ENCODE measurements around the gene TRAM2. TPM values are rescaled to one million over a fixed set of nuclear protein-coding genes. Genes with fewer than 3 reads are reported as not detected.

The TRAM2 gene
- total and polyA plus RNA-seq, 2 of the 13 experiments (the other 11 are each of a cell fraction or from before 2014, with no cell fraction given) = 49.1 to 72.5 TPM

DNA sequence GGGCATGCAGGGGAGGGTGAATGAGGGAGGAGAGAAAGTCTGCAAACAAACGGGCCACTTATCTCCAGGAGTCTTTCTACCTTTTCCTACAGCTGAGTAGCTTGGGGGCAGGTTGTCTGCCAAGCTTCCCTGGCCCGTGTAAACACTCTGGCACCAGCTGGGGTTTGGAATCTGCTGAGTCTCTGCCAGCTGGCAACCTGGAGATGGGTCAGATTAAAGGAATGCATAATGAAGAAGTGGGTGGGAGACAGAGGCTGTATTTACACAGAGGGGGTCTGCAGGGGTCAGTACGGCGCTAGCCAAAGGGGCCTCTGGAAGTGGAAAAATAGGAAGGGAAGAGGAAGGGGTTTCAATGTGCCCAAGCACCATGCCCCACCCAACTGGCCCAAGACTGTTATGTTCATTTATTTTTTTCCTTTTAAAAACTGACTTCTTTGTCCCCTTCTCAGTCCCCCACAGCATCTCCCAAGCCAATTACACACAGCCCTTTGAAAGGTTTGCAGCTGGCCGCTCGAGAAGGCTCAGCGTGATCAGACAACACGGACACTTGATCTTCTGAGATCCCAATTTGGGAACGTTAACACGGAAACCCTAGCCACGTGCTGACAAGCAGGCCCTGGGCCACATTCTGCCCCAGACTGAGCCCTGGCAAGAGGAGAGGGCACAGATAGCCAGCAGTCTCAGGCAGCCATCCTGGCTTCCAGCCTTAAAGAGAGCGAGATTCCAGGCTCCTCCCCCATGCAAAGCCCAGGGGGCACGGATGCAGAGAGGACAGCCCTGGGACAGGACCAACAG lies 25.2 kb downstream of the TRAM2 start:
- intact Hi-C loops (cut with micrococcal nuclease; ENCODE audit: unreplicated experiment) (no loop called here), in situ Hi-C loops (cut with HindIII; ENCODE audit: extremely low pct_ligation_motif_present, low pct_unique_long_range_greater_than_20kb) (no loop called here)
- Histone ChIP-seq H3K79me2 (ENCODE audit: insufficient read depth, low read length) (peaks cover 95% of the 10 kb centered on the region), H4K20me1 (ENCODE audit: insufficient read depth, low read length) (peaks cover 31% of the 10 kb centered on the region), H2AFZ (ENCODE audit: low read length) (no peak overlapping the region), H3K27ac (ENCODE audit: extremely low read length, insufficient read depth, low read length) (peak overlapping the region; percentile 3), H3K9ac (ENCODE audit: insufficient read depth, low read depth, low read length) (no peak overlapping the region; the same call in 1 of the 2 replicates), H3K36me3 (replicated peaks in 1 of 2; ENCODE audit: control insufficient read depth in 1 of 2, insufficient read depth in 2 of 2, low read length in 2 of 2) (peaks cover 10 to 20% of the 10 kb centered on the region in 2 experiments), H3K4me1 (ENCODE audit: insufficient read depth, low read length) (peaks cover 81% of the 10 kb centered on the region), H3K27me3 (ENCODE audit: control insufficient read depth in 1 of 2, insufficient read depth in 2 of 2, low read length in 2 of 2) (no peaks in the 10 kb centered on the region), H3K4me2 (ENCODE audit: low read depth, low read length) (peak overlapping the region; percentile 4; the same call in 1 of the 2 replicates), H3K9me3 (ENCODE audit: low read length) (no peaks in the 10 kb centered on the region), H3K4me3 (replicated peaks in 1 of 3; ENCODE audit: insufficient read depth in 1 of 3, low read depth in 2 of 3, low read length in 3 of 3) (no peak overlapping the region)
- 74% methylated on average over 13 of the region's 13 CpGs for WGBS (ENCODE audit: low lambda C conversion rate)
- POLR2A ChIA-PET = interaction anchor here (0.9 to 2.3 kb wide), 4 partner anchors 13 to 47 kb away, joined by 3 to 10 read pairs (median 3); partner anchors contain the start of gene TRAM2
- FAIRE-seq (no peak), ATAC-seq (peak; percentile 16), DNase-seq (ENCODE audit: low spot score) (peak; percentile 77)
- BruUV-seq (replicated peaks) = no TSS peak
- CTCF ChIA-PET (ENCODE audit: low intra/inter-chr PET ratio, low total read pairs) = no interaction called here
- TF ChIP-seq, protein P1, sequence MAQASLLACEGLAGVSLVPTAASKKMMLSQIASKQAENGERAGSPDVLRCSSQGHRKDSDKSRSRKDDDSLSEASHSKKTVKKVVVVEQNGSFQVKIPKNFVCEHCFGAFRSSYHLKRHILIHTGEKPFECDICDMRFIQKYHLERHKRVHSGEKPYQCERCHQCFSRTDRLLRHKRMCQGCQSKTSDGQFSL (CRISPR knock-in tag; IDR thresholded peaks at IDR 0.05) = no peak
- TF ChIP-seq TP53 (CRISPR knock-in tag; conservative IDR thresholded peaks at IDR 0.05) (no peak), PRPF4 (IDR thresholded peaks at IDR 0.05; ENCODE audit: low read depth, low read length, poor library complexity, severe bottlenecking) (no peak), ZNF235 (CRISPR knock-in tag; IDR thresholded peaks at IDR 0.05; ENCODE audit: borderline replicate concordance) (no peak), ZSCAN20 (CRISPR knock-in tag; IDR thresholded peaks at IDR 0.05; ENCODE audit: borderline replicate concordance) (no peak), ONECUT2 (CRISPR knock-in tag; IDR thresholded peaks at IDR 0.05) (no peak), HMG20A (CRISPR knock-in tag; IDR thresholded peaks at IDR 0.05; ENCODE audit: borderline replicate concordance) (0 out of 2 replicates have a peak, but pooled peaks have one; percentile 16), ZNF44 (CRISPR knock-in tag; IDR thresholded peaks at IDR 0.05) (no peak)
- TF ChIP-seq, protein P2, sequence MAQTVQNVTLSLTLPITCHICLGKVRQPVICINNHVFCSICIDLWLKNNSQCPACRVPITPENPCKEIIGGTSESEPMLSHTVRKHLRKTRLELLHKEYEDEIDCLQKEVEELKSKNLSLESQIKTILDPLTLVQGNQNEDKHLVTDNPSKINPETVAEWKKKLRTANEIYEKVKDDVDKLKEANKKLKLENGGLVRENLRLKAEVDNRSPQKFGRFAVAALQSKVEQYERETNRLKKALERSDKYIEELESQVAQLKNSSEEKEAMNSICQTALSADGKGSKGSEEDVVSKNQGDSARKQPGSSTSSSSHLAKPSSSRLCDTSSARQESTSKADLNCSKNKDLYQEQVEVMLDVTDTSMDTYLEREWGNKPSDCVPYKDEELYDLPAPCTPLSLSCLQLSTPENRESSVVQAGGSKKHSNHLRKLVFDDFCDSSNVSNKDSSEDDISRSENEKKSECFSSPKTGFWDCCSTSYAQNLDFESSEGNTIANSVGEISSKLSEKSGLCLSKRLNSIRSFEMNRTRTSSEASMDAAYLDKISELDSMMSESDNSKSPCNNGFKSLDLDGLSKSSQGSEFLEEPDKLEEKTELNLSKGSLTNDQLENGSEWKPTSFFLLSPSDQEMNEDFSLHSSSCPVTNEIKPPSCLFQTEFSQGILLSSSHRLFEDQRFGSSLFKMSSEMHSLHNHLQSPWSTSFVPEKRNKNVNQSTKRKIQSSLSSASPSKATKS (CRISPR knock-in tag; IDR thresholded peaks at IDR 0.05) = no peak
- TF ChIP-seq, protein P3, sequence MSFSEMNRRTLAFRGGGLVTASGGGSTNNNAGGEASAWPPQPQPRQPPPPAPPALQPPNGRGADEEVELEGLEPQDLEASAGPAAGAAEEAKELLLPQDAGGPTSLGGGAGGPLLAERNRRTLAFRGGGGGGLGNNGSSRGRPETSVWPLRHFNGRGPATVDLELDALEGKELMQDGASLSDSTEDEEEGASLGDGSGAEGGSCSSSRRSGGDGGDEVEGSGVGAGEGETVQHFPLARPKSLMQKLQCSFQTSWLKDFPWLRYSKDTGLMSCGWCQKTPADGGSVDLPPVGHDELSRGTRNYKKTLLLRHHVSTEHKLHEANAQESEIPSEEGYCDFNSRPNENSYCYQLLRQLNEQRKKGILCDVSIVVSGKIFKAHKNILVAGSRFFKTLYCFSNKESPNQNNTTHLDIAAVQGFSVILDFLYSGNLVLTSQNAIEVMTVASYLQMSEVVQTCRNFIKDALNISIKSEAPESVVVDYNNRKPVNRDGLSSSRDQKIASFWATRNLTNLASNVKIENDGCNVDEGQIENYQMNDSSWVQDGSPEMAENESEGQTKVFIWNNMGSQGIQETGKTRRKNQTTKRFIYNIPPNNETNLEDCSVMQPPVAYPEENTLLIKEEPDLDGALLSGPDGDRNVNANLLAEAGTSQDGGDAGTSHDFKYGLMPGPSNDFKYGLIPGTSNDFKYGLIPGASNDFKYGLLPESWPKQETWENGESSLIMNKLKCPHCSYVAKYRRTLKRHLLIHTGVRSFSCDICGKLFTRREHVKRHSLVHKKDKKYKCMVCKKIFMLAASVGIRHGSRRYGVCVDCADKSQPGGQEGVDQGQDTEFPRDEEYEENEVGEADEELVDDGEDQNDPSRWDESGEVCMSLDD (CRISPR knock-in tag; IDR thresholded peaks at IDR 0.05; ENCODE audit: borderline replicate concordance) = no peak
- TF ChIP-seq, protein P4, sequence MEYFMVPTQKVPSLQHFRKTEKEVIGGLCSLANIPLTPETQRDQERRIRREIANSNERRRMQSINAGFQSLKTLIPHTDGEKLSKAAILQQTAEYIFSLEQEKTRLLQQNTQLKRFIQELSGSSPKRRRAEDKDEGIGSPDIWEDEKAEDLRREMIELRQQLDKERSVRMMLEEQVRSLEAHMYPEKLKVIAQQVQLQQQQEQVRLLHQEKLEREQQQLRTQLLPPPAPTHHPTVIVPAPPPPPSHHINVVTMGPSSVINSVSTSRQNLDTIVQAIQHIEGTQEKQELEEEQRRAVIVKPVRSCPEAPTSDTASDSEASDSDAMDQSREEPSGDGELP (IDR thresholded peaks at IDR 0.05; ENCODE audit: borderline replicate concordance, low read depth) = peak; percentile 95
- TF ChIP-seq, protein P5, sequence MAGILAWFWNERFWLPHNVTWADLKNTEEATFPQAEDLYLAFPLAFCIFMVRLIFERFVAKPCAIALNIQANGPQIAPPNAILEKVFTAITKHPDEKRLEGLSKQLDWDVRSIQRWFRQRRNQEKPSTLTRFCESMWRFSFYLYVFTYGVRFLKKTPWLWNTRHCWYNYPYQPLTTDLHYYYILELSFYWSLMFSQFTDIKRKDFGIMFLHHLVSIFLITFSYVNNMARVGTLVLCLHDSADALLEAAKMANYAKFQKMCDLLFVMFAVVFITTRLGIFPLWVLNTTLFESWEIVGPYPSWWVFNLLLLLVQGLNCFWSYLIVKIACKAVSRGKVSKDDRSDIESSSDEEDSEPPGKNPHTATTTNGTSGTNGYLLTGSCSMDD (CRISPR knock-in tag; IDR thresholded peaks at IDR 0.05) = no peak
- TF ChIP-seq, protein P6, sequence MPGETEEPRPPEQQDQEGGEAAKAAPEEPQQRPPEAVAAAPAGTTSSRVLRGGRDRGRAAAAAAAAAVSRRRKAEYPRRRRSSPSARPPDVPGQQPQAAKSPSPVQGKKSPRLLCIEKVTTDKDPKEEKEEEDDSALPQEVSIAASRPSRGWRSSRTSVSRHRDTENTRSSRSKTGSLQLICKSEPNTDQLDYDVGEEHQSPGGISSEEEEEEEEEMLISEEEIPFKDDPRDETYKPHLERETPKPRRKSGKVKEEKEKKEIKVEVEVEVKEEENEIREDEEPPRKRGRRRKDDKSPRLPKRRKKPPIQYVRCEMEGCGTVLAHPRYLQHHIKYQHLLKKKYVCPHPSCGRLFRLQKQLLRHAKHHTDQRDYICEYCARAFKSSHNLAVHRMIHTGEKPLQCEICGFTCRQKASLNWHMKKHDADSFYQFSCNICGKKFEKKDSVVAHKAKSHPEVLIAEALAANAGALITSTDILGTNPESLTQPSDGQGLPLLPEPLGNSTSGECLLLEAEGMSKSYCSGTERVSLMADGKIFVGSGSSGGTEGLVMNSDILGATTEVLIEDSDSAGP (CRISPR knock-in tag; IDR thresholded peaks at IDR 0.05; ENCODE audit: borderline replicate concordance) = peak; percentile 58; the same call in 1 of the 2 replicates

Data from HepG2 (cell line).